ENCODE data around the gene CXCL1.

DNA sequence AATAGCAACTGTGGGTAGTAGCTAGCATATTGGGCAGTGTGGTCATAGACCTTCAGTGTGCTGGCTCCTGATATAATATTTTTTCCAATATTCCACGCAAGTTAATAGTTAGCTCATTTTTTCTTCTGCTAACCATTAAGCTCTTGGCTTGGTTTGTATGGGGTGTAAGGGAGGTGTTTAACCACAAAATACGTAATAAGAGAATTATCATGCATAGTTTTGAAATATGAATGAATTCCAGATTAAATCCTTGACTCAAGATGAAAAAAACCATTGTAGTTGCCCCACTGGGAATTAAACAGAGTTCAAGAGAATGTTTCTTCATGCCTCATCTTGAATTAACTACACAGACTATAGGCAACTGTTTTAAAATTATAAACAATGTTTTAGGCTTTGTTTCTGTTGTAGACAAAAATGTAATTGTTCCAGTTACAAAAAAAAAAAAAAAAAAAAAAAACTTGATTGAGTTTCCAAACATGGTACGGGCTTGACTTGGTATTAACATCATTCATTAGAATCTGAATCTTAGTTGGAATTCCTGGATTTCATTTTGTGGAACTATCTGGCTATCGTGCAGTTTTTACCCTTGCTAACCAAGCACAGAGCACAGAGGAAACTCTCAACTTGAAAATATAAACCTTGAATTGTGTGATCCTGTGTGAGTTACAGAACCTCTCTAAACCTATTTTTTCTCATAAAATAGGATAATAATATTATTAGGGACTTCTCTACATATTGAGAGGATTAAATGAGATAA lies 28.4 kb downstream of the CXCL1 start:
- TF ChIP-seq, protein P1, sequence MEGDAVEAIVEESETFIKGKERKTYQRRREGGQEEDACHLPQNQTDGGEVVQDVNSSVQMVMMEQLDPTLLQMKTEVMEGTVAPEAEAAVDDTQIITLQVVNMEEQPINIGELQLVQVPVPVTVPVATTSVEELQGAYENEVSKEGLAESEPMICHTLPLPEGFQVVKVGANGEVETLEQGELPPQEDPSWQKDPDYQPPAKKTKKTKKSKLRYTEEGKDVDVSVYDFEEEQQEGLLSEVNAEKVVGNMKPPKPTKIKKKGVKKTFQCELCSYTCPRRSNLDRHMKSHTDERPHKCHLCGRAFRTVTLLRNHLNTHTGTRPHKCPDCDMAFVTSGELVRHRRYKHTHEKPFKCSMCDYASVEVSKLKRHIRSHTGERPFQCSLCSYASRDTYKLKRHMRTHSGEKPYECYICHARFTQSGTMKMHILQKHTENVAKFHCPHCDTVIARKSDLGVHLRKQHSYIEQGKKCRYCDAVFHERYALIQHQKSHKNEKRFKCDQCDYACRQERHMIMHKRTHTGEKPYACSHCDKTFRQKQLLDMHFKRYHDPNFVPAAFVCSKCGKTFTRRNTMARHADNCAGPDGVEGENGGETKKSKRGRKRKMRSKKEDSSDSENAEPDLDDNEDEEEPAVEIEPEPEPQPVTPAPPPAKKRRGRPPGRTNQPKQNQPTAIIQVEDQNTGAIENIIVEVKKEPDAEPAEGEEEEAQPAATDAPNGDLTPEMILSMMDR (conservative IDR thresholded peaks at IDR 0.05) = no peak
- TF ChIP-seq ZFX (IDR thresholded peaks at IDR 0.05) = no peak

All from C4-2B (cell line).